SK-N-SH (cell line): ENCODE results near the gene SSPN. TPM values are rescaled to one million over a fixed set of nuclear protein-coding genes. Genes with fewer than 3 reads are reported as not detected.

Experiments used
- CTCF ChIA-PET: fragments of 300-600, 350-600 bp; formaldehyde crosslinking; extraction: SDS; loops from one replicate; lab custom pipeline; 2021; lab: Yijun Ruan, JAX
- POLR2A ChIA-PET: fragments of 350-600 bp; sonication (Branson Sonifier 250); formaldehyde crosslinking; extraction: SDS; loops from one replicate; lab custom pipeline; 2020; ENCODE audit warnings: antibody characterized with exemption, inconsistent platforms; lab: Yijun Ruan, JAX
- DNase-seq: peaks from one replicate; pipeline ENCODE4 v3.0.0; 2012
- H2AFZ ChIP-seq: fragments of 200-600 bp; sonication (generic); 2 replicates; pipeline ENCODE4 v1.8.1; 2016; ENCODE audit warnings: antibody characterized with exemption, mild to moderate bottlenecking, low read depth
- H3F3A ChIP-seq: fragments of 200-600 bp; sonication (generic); replicated peaks from 2 replicates; pipeline ENCODE3; 2016; ENCODE audit warnings: antibody characterized with exemption, mild to moderate bottlenecking; ENCODE audit not compliant: insufficient read depth
- H3K27ac ChIP-seq, 2 experiments: fragments of 200-500 bp in 1 of 2; fragments of 200-600 bp in 1 of 2; sonication (Bioruptor generic) in 1 of 2; sonication (generic), shearing (Covaris generic) in 1 of 2; 2 replicates each; pipeline versions ENCODE4 v1.5.1 to v1.6.1; 2014 to 2016; ENCODE audit warnings: low read depth in 2 of 2, inconsistent platforms in 1 of 2, low read length in 1 of 2, mild to moderate bottlenecking in 1 of 2, mixed read lengths in 1 of 2
- H3K27me3 ChIP-seq: fragments of 200-600 bp; sonication (generic), shearing (Covaris generic); 2 replicates; pipeline ENCODE4 v1.6.1; 2016; ENCODE audit warnings: mixed run types; ENCODE audit not compliant: insufficient read depth
- H3K36me3 ChIP-seq, 2 experiments: fragments of 200-500 bp in 1 of 2; fragments of 200-600 bp in 1 of 2; sonication (Bioruptor generic) in 1 of 2; sonication (generic) in 1 of 2; replicated peaks in 1 of 2; 2 replicates each; pipeline versions ENCODE3 to v1.5.1; 2014 to 2016; ENCODE audit warnings: low read length in 1 of 2, mild to moderate bottlenecking in 1 of 2; ENCODE audit not compliant: insufficient read depth in 2 of 2, control insufficient read depth in 1 of 2
- H3K4me1 ChIP-seq, 2 experiments: fragments of 200-500 bp in 1 of 2; fragments of 200-600 bp in 1 of 2; sonication (Bioruptor generic) in 1 of 2; sonication (generic), shearing (Covaris generic) in 1 of 2; 2 replicates each; pipeline versions ENCODE4 v1.5.1 to v1.6.1; 2014 to 2016; ENCODE audit warnings: low read depth in 1 of 2, low read length in 1 of 2, mixed run types in 1 of 2; ENCODE audit not compliant: insufficient read depth in 2 of 2, control insufficient read depth in 1 of 2
- H3K4me2 ChIP-seq: fragments of 200-600 bp; sonication (generic), shearing (Covaris generic); 2 replicates; pipeline ENCODE4 v1.6.1; 2017; ENCODE audit warnings: mixed run types
- H3K4me3 ChIP-seq, 2 experiments: fragments of 200-500 bp in 1 of 2; fragments of 200-600 bp in 1 of 2; sonication (Bioruptor generic) in 1 of 2; sonication (generic), shearing (Covaris generic) in 1 of 2; 2 replicates each; pipeline versions ENCODE4 v1.5.1 to v1.8.1; 2014 to 2016; ENCODE audit warnings: low read depth in 2 of 2, inconsistent platforms in 1 of 2, low read length in 1 of 2, mild to moderate bottlenecking in 1 of 2, mixed read lengths in 1 of 2, moderate library complexity in 1 of 2
- H3K79me2 ChIP-seq: fragments of 200-600 bp; sonication (generic); 2 replicates; pipeline ENCODE4 v1.8.1; 2017; ENCODE audit warnings: mild to moderate bottlenecking; ENCODE audit not compliant: insufficient read depth
- H3K9ac ChIP-seq: fragments of 200-600 bp; sonication (generic); 2 replicates; pipeline ENCODE4 v1.6.1; 2017; ENCODE audit warnings: mixed run types
- H3K9me2 ChIP-seq: fragments of 200-600 bp; sonication (generic); 2 replicates; pipeline ENCODE4 v1.6.1; 2017; ENCODE audit warnings: mixed run types
- H3K9me3 ChIP-seq: fragments of 200-600 bp; sonication (generic); 2 replicates; pipeline ENCODE4 v1.6.1; 2017; ENCODE audit warnings: mixed run types, mild to moderate bottlenecking, moderate library complexity
- H4K20me1 ChIP-seq: fragments of 200-600 bp; sonication (generic); 2 replicates; pipeline ENCODE4 v1.6.1; 2017; ENCODE audit warnings: mild to moderate bottlenecking, mixed run types; ENCODE audit not compliant: insufficient read depth
- CHD2 ChIP-seq: fragments of 150-350 bp; IDR thresholded peaks from 2 replicates; pipeline ENCODE4 v1.6.1; 2018; ENCODE audit warnings: low read length; ENCODE audit not compliant: partially characterized antibody
- EP300 ChIP-seq, 2 experiments: IDR thresholded peaks; 2 replicates each; pipeline versions ENCODE4 v1.4.0 to v1.6.1; 2012; ENCODE audit warnings: borderline replicate concordance in 1 of 2, low read depth in 1 of 2, low read length in 1 of 2
- FOSL2 ChIP-seq: IDR thresholded peaks from 2 replicates; pipeline ENCODE4 v1.4.0; 2012; ENCODE audit warnings: low read depth, mild to moderate bottlenecking, moderate library complexity, borderline replicate concordance
- FOXM1 ChIP-seq: IDR thresholded peaks from 2 replicates; pipeline ENCODE4 v1.4.0; 2012; ENCODE audit warnings: low read depth, mild to moderate bottlenecking
- GATA2 ChIP-seq: sonication (generic); formaldehyde crosslinking; IDR thresholded peaks from 2 replicates; pipeline ENCODE4 v1.5.0; 2020; ENCODE audit warnings: mild to moderate bottlenecking, missing genetic modification reagents
- JUND ChIP-seq: IDR thresholded peaks from 2 replicates; pipeline ENCODE4 v1.4.0; 2012
- MEF2A ChIP-seq: IDR thresholded peaks from 2 replicates; pipeline ENCODE4 v1.4.0; 2012; ENCODE audit warnings: low read depth, borderline replicate concordance
- NFIC ChIP-seq: IDR thresholded peaks from 2 replicates; pipeline ENCODE4 v1.4.0; 2012; ENCODE audit warnings: borderline replicate concordance
- RAD21 ChIP-seq: IDR thresholded peaks from 2 replicates; pipeline ENCODE4 v1.6.1; 2012; ENCODE audit warnings: mild to moderate bottlenecking, low read length
- RCOR1 ChIP-seq: fragments of 150-350 bp; IDR thresholded peaks from 2 replicates; pipeline ENCODE4 v1.6.1; 2017; ENCODE audit warnings: antibody characterized with exemption, low read length
- RFX5 ChIP-seq: IDR thresholded peaks from 2 replicates; pipeline ENCODE4 v1.6.1; 2012; ENCODE audit warnings: mild to moderate bottlenecking, improper control_type of control experiment, low read length
- RXRA ChIP-seq: IDR thresholded peaks from 2 replicates; pipeline ENCODE4 v1.4.0; 2012; ENCODE audit warnings: low read depth, mild to moderate bottlenecking, borderline replicate concordance
- SIN3A ChIP-seq: IDR thresholded peaks from 2 replicates; pipeline ENCODE4 v1.6.1; 2012; ENCODE audit warnings: low read depth, mild to moderate bottlenecking, low read length, moderate library complexity, borderline replicate concordance
- SMC3 ChIP-seq: IDR thresholded peaks from 2 replicates; pipeline ENCODE4 v1.6.1; 2012; ENCODE audit warnings: low read depth, low read length, improper control_type of control experiment
- TCF12 ChIP-seq: IDR thresholded peaks from 2 replicates; pipeline ENCODE4 v1.4.0; 2012
- TEAD4 ChIP-seq: IDR thresholded peaks from 2 replicates; pipeline ENCODE4 v1.4.0; 2012; ENCODE audit warnings: mild to moderate bottlenecking, borderline replicate concordance; ENCODE audit not compliant: insufficient read depth
- YY1 ChIP-seq: IDR thresholded peaks from 2 replicates; pipeline ENCODE4 v1.4.0; 2012; ENCODE audit warnings: low read depth, mild to moderate bottlenecking
- WGBS: methylation state at CpG from one replicate; pipeline ENCODE4 v1.1.6; 2017; ENCODE audit warnings: low lambda C conversion rate; 5-methylcytosine and 5-hydroxymethylcytosine counted together
- polyA plus RNA-seq, 3 experiments: library from polyadenylated mRNA; depleted of rRNA; stranded (reverse); fragments of >200 nt; gene quantifications; 2 replicates each; pipeline ENCODE4 v1.2.3, GENCODE V29; 2012
- TF ChIP-seq, protein P1 (sequence below): IDR thresholded peaks from 2 replicates; pipeline ENCODE4 v1.4.0; 2012; ENCODE audit warnings: low read depth, borderline replicate concordance
- TF ChIP-seq, protein P2 (sequence below): IDR thresholded peaks from 2 replicates; pipeline ENCODE4; 2012
- TF ChIP-seq, protein P3 (sequence below): IDR thresholded peaks from 2 replicates; pipeline ENCODE4 v1.4.0; 2012; ENCODE audit warnings: low read depth
- TF ChIP-seq, protein P4 (sequence below): IDR thresholded peaks from 2 replicates; pipeline ENCODE4 v1.6.1; 2012; ENCODE audit warnings: mild to moderate bottlenecking, low read depth, low read length, moderate library complexity

Gene SSPN
- polyA plus RNA-seq, 1 of the 3 experiments (the other 2 are of a cell fraction): 5.9 TPM

DNA sequence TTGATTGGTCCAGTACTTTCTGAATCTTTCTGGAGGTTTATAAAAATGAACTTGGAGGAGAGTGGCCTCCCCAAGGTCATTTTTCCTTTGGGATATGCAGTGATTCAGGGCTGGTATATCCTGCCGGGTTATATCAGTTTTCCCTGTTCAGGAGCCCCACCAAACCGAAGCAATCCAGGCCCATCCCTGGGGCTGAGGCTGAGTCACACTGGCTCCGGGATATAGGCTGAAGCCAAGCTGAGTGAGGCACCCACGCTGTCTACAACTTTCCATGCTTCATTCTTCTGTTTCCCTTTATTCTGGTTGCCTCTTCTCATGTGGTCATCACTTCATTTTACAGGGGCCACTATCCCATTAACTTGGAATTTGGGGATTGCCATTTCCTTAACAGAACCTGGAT lies 3.4 kb downstream of the SSPN start:
- 37% methylated on average over 4 of the region's 4 CpGs for WGBS
- Histone ChIP-seq H3K9me3 (no peaks in the 10 kb centered on the region), H3K36me3 (no peaks in the 10 kb centered on the region), H3K4me2 (peak overlapping the region; percentile 43), H3K9ac (peak overlapping the region; percentile 20; the same call in 1 of the 2 replicates), H3K9me2 (no peaks in the 10 kb centered on the region), H2AFZ (peak overlapping the region; percentile 69; the same call in 1 of the 2 replicates), H3K4me3 (no peak overlapping the region), H3K27ac (peak overlapping the region in 1 of 2 experiments; percentile 51; a peak in 1 of 4 replicates), H3F3A (no peaks in the 10 kb centered on the region), H3K27me3 (no peaks in the 10 kb centered on the region), H3K4me1 (peaks cover 9 to 25% of the 10 kb centered on the region in 2 experiments; a peak in 3 of 4 replicates), H3K79me2 (no peaks in the 10 kb centered on the region), H4K20me1 (no peaks in the 10 kb centered on the region)
- DNase-seq: no peak
- ChIA-PET CTCF (interaction anchor here (1.5 to 2.4 kb wide), 2 partner anchors 12 to 76 kb away, joined by 4 to 8 read pairs; no protein-coding TSS in a partner anchor), POLR2A (no interaction called here)
- TF ChIP-seq SIN3A (no peak), EP300 (IDR thresholded peaks at IDR 0.05; ENCODE audit: borderline replicate concordance in 1 of 2, low read depth in 1 of 2, low read length in 1 of 2) (no peak), FOXM1 (no peak), RFX5 (no peak), FOSL2 (peak; percentile 65; the same call in 1 of the 2 replicates), NFIC (0 out of 2 replicates have a peak, but pooled peaks have one; percentile 5), JUND (peak; percentile 51)
- TF ChIP-seq, protein P1, sequence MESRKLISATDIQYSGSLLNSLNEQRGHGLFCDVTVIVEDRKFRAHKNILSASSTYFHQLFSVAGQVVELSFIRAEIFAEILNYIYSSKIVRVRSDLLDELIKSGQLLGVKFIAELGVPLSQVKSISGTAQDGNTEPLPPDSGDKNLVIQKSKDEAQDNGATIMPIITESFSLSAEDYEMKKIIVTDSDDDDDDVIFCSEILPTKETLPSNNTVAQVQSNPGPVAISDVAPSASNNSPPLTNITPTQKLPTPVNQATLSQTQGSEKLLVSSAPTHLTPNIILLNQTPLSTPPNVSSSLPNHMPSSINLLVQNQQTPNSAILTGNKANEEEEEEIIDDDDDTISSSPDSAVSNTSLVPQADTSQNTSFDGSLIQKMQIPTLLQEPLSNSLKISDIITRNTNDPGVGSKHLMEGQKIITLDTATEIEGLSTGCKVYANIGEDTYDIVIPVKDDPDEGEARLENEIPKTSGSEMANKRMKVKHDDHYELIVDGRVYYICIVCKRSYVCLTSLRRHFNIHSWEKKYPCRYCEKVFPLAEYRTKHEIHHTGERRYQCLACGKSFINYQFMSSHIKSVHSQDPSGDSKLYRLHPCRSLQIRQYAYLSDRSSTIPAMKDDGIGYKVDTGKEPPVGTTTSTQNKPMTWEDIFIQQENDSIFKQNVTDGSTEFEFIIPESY: no peak
- TF ChIP-seq, protein P2, sequence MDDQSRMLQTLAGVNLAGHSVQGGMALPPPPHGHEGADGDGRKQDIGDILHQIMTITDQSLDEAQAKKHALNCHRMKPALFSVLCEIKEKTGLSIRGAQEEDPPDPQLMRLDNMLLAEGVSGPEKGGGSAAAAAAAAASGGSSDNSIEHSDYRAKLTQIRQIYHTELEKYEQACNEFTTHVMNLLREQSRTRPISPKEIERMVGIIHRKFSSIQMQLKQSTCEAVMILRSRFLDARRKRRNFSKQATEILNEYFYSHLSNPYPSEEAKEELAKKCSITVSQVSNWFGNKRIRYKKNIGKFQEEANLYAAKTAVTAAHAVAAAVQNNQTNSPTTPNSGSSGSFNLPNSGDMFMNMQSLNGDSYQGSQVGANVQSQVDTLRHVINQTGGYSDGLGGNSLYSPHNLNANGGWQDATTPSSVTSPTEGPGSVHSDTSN: no peak
- TF ChIP-seq, protein P3, sequence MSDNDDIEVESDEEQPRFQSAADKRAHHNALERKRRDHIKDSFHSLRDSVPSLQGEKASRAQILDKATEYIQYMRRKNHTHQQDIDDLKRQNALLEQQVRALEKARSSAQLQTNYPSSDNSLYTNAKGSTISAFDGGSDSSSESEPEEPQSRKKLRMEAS: peak; percentile 56

DNA sequence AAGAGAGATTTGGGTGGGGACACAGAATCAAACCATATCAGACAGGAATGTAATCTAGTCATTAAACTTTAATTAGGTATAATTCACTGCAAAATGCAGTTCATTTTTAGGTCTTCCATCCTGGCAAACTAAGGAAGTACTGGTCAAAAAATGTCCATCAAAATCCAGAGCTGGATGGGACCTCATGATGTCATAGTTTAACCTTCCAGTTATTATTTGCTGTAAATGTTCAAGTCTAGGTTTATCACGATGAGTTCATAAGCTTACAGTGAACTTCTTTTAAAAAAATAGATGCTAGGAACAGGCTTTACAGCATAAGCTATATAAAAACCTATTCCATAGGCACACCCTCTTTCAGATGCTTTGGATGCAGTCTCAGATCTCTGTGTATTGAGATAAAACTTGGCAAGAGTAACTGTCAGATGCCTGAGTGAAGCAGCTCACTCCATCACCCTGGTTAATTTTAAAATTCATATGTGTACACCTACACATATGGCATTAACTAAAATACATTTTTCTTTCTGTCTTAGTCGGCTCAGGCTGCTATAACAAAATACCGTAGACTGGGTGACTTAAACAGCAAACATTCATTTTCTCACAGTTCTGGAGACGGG lies 7.9 kb downstream of the SSPN start:
- no peaks in the 10 kb centered on the region for H3K27me3 ChIP-seq
- H3K27ac ChIP-seq: no peak overlapping the region
- no peaks in the 10 kb centered on the region for H3F3A ChIP-seq
- H3K9ac ChIP-seq: no peak overlapping the region
- H2AFZ ChIP-seq: no peak overlapping the region
- H3K9me2 ChIP-seq: no peaks in the 10 kb centered on the region
- DNase-seq: no peak
- 91% methylated on average over 4 of the region's 4 CpGs for WGBS
- no peaks in the 10 kb centered on the region for H3K36me3 ChIP-seq
- ChIA-PET CTCF (no interaction called here), POLR2A (no interaction called here)
- no peaks in the 10 kb centered on the region for H3K9me3 ChIP-seq
- peaks cover 3 to 9% of the 10 kb centered on the region in 2 experiments; a peak in 2 of 4 replicates for H3K4me1 ChIP-seq
- no peak overlapping the region for H3K4me2 ChIP-seq
- no peak overlapping the region for H3K4me3 ChIP-seq
- no peaks in the 10 kb centered on the region for H4K20me1 ChIP-seq
- H3K79me2 ChIP-seq: no peaks in the 10 kb centered on the region
- TF ChIP-seq YY1: no peak
- no peak for TF ChIP-seq SMC3
- no peak for TF ChIP-seq RAD21
- TF ChIP-seq MEF2A: no peak
- no peak for TF ChIP-seq TEAD4
- no peak for TF ChIP-seq FOXM1
- TF ChIP-seq CHD2: no peak
- TF ChIP-seq, protein P4, sequence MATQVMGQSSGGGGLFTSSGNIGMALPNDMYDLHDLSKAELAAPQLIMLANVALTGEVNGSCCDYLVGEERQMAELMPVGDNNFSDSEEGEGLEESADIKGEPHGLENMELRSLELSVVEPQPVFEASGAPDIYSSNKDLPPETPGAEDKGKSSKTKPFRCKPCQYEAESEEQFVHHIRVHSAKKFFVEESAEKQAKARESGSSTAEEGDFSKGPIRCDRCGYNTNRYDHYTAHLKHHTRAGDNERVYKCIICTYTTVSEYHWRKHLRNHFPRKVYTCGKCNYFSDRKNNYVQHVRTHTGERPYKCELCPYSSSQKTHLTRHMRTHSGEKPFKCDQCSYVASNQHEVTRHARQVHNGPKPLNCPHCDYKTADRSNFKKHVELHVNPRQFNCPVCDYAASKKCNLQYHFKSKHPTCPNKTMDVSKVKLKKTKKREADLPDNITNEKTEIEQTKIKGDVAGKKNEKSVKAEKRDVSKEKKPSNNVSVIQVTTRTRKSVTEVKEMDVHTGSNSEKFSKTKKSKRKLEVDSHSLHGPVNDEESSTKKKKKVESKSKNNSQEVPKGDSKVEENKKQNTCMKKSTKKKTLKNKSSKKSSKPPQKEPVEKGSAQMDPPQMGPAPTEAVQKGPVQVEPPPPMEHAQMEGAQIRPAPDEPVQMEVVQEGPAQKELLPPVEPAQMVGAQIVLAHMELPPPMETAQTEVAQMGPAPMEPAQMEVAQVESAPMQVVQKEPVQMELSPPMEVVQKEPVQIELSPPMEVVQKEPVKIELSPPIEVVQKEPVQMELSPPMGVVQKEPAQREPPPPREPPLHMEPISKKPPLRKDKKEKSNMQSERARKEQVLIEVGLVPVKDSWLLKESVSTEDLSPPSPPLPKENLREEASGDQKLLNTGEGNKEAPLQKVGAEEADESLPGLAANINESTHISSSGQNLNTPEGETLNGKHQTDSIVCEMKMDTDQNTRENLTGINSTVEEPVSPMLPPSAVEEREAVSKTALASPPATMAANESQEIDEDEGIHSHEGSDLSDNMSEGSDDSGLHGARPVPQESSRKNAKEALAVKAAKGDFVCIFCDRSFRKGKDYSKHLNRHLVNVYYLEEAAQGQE: no peak
- no peak for TF ChIP-seq JUND
- no peak for TF ChIP-seq RCOR1
- no peak for TF ChIP-seq GATA2 (CRISPR knock-in tag)
- no peak for TF ChIP-seq EP300 (IDR thresholded peaks at IDR 0.05; ENCODE audit: borderline replicate concordance in 1 of 2, low read depth in 1 of 2, low read length in 1 of 2)
- TF ChIP-seq TCF12: no peak
- TF ChIP-seq RXRA: no peak
